OCI-LY7 (cell line): ENCODE measurements around the gene SGMS1. TPM values are rescaled to one million over a fixed set of nuclear protein-coding genes. Genes with fewer than 3 reads are reported as not detected.

Experiments
- BruUV-seq: library from RNA; stranded (reverse); fragments of 400-500 nt; replicated peaks from 2 replicates; lab custom pipeline; 2021; lab: Mats Ljungman, UMichigan
- CTCF ChIA-PET: fragments of 300-600 bp; sonication (Branson Sonifier 250); formaldehyde crosslinking; loops from one replicate; lab custom pipeline; 2022; ENCODE audit warnings: antibody characterized with exemption; ENCODE audit not compliant: unreplicated experiment; lab: Charles Lee
- POLR2A ChIA-PET: fragments of 300-600 bp; sonication (Branson Sonifier 250); formaldehyde crosslinking; loops from one replicate; lab custom pipeline; 2022; ENCODE audit warnings: antibody characterized with exemption; lab: Charles Lee
- DNase-seq: peaks from one replicate; pipeline ENCODE4 v3.0.0-alpha.2; 2015; ENCODE audit warnings: low spot score
- H2AFZ ChIP-seq: fragments of 200-600 bp; sonication (generic), shearing (Covaris generic); 2 replicates; pipeline ENCODE4 v1.6.1; 2014; ENCODE audit warnings: mild to moderate bottlenecking, antibody characterized with exemption, low read length, moderate library complexity
- H3K27ac ChIP-seq: fragments of 200-600 bp; sonication (generic); 2 replicates; pipeline ENCODE4 v1.5.1; 2014; ENCODE audit warnings: mixed run types, low read depth, mild to moderate bottlenecking, moderate library complexity, low read length, inconsistent platforms; ENCODE audit not compliant: poor library complexity, severe bottlenecking
- H3K36me3 ChIP-seq: fragments of 200-600 bp; sonication (generic); 2 replicates; pipeline ENCODE4 v1.6.1; 2014; ENCODE audit warnings: mild to moderate bottlenecking, antibody characterized with exemption, low read length, moderate library complexity, mixed read lengths; ENCODE audit not compliant: insufficient read depth
- H3K4me1 ChIP-seq: fragments of 200-600 bp; sonication (generic); 2 replicates; pipeline ENCODE4 v1.5.1; 2014; ENCODE audit warnings: mild to moderate bottlenecking, low read length; ENCODE audit not compliant: insufficient read depth, poor library complexity, severe bottlenecking
- H3K4me2 ChIP-seq: fragments of 200-600 bp; sonication (generic); 2 replicates; pipeline ENCODE4 v1.6.1; 2014; ENCODE audit warnings: mild to moderate bottlenecking, low read length
- H3K4me3 ChIP-seq: fragments of 200-600 bp; sonication (generic); 2 replicates; pipeline ENCODE4 v1.5.1; 2014; ENCODE audit warnings: mild to moderate bottlenecking, low read depth, low read length; ENCODE audit not compliant: poor library complexity, severe bottlenecking
- H3K79me2 ChIP-seq: fragments of 200-600 bp; sonication (generic); 2 replicates; pipeline ENCODE4 v1.6.1; 2016; ENCODE audit warnings: low read depth, mild to moderate bottlenecking, low read length, moderate library complexity, mixed read lengths; ENCODE audit not compliant: insufficient read depth
- H3K9me2 ChIP-seq: fragments of 200-600 bp; sonication (generic); 2 replicates; pipeline ENCODE4 v1.6.1; 2016; ENCODE audit warnings: mild to moderate bottlenecking, low read length, mixed read lengths; ENCODE audit not compliant: insufficient read depth
- H3K9me3 ChIP-seq: fragments of 200-600 bp; sonication (generic); 2 replicates; pipeline ENCODE4 v1.6.1; 2014; ENCODE audit warnings: mild to moderate bottlenecking, mixed run types, low read length, mixed read lengths
- H4K20me1 ChIP-seq: fragments of 200-600 bp; sonication (generic); 2 replicates; pipeline ENCODE4 v1.6.1; 2014; ENCODE audit warnings: mild to moderate bottlenecking, antibody characterized with exemption, low read length, moderate library complexity, mixed read lengths; ENCODE audit not compliant: insufficient read depth
- EZH2phosphoT487 ChIP-seq: fragments of 200-600 bp; sonication (generic); IDR thresholded peaks from 2 replicates; pipeline ENCODE4 v1.6.1; 2018; ENCODE audit warnings: low read depth, borderline replicate concordance, mild to moderate bottlenecking, mixed run types, antibody characterized with exemption, low read length, moderate library complexity, mixed read lengths
- intact Hi-C: fragments of 100-400 bp; cut with micrococcal nuclease; formaldehyde crosslinking; loops from one replicate; pipeline ENCODE4 v1.10.0; 2022; ENCODE audit not compliant: unreplicated experiment
- total RNA-seq, 2 experiments: library from RNA; depleted of rRNA in 1 of 2; stranded (reverse); fragments of >200 nt in 1 of 2; shearing (Covaris generic) in 1 of 2; gene quantifications; 2 replicates each; pipeline ENCODE4 v1.2.3, GENCODE V29; 2014 to 2022
- TF ChIP-seq, protein P1 (sequence below): fragments of 200-600 bp; sonication (generic); conservative IDR thresholded peaks from 2 replicates; pipeline ENCODE4 v1.5.1; 2014; ENCODE audit warnings: mild to moderate bottlenecking, antibody characterized with exemption, low read length, moderate library complexity, mixed read lengths

The SGMS1 gene
- total RNA-seq, 2 experiments from 2014 or later = 45.4 to 57.5 TPM

DNA sequence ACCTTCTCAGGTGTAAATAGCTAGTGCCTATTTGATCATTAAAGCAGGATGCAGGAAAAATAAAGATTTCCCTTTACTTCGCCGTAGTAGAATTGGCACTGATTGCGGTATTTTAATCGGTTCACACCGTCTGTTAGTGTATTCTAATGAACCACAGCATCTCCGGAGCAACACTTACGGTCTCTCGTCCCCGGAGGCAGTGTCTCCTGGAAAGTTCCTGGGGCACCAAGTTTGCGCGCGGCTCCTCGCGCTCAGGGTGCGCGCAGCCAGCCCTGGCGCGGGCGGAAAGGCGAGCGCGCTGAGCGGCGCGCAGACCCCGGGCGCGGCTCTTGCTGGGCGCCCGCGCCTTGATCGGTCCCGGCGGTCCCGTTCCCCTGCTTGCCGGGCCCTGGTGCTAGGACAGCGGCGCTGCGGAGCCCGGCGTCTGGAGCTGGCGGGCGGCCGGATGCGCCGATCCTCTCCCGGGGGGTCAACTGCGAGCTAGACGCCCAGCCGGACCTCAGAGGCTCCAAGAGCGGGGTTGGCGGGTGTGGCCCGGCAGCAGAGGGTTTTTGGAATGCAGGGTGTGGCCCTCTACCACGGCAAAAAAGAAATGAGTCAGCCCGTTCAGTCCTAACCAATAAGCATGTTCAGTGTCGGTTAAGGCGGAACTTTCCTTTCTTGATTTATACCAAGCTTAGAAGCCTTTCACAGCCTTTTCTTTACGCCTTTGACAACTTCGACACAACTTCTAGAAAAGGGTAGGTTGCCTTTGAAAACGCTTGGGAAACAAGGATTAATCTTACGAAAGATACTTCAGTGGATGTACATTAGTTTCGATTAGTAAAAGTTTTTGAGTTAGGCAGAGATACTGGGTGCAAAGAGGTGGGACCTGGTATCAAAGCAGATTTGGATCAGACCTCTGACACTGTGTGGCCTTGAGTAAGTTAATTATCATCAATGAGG, 205.6 kb downstream of the SGMS1 start:
- Histone ChIP-seq H3K79me2 (peaks cover 4% of the 10 kb centered on the region; the same call in 1 of the 2 replicates), H3K9me2 (no peaks in the 10 kb centered on the region), H3K27ac (peak overlapping the region; percentile 7), H2AFZ (peak overlapping the region; percentile 76), H3K36me3 (no peaks in the 10 kb centered on the region), H3K4me2 (peak overlapping the region; percentile 80), H3K4me1 (peaks cover 33% of the 10 kb centered on the region), H3K4me3 (peak overlapping the region; percentile 70), H4K20me1 (0 out of 2 replicates have a peak, but pooled peaks cover 6% of the 10 kb centered on the region), H3K9me3 (no peaks in the 10 kb centered on the region)
- CTCF ChIA-PET = interaction anchor here (0.5 to 1.3 kb wide), 2 partner anchors 10 to 12 kb away, joined by 3 read pairs; no protein-coding TSS in a partner anchor
- no TSS peak for BruUV-seq
- TF ChIP-seq, protein P1, sequence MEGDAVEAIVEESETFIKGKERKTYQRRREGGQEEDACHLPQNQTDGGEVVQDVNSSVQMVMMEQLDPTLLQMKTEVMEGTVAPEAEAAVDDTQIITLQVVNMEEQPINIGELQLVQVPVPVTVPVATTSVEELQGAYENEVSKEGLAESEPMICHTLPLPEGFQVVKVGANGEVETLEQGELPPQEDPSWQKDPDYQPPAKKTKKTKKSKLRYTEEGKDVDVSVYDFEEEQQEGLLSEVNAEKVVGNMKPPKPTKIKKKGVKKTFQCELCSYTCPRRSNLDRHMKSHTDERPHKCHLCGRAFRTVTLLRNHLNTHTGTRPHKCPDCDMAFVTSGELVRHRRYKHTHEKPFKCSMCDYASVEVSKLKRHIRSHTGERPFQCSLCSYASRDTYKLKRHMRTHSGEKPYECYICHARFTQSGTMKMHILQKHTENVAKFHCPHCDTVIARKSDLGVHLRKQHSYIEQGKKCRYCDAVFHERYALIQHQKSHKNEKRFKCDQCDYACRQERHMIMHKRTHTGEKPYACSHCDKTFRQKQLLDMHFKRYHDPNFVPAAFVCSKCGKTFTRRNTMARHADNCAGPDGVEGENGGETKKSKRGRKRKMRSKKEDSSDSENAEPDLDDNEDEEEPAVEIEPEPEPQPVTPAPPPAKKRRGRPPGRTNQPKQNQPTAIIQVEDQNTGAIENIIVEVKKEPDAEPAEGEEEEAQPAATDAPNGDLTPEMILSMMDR = 0 out of 2 replicates have a peak, but pooled peaks have one; percentile 25
- TF ChIP-seq EZH2phosphoT487 = no peak
- POLR2A ChIA-PET = interaction anchor here (0.8 to 3.1 kb wide), 5 partner anchors 8 to 235 kb away, joined by 3 to 13 read pairs (median 3); no protein-coding TSS in a partner anchor
- peak; percentile 69 for DNase-seq
- intact Hi-C loops = loop anchor here (5.0 kb wide), 2 partner anchors 51 to 204 kb away; partner anchors contain the start of gene SGMS1

- TF ChIP-seq, protein P1 = no peak
- no peak for TF ChIP-seq EZH2phosphoT487
- Histone ChIP-seq H2AFZ (peak overlapping the region; percentile 76; the same call in 1 of the 2 replicates), H3K9me2 (no peaks in the 10 kb centered on the region), H3K9me3 (no peaks in the 10 kb centered on the region), H4K20me1 (0 out of 2 replicates have a peak, but pooled peaks cover 6% of the 10 kb centered on the region), H3K79me2 (peaks cover 4% of the 10 kb centered on the region; the same call in 1 of the 2 replicates), H3K27ac (no peak overlapping the region), H3K4me1 (peaks cover 33% of the 10 kb centered on the region), H3K4me2 (peak overlapping the region; percentile 80), H3K4me3 (peak overlapping the region; percentile 70), H3K36me3 (no peaks in the 10 kb centered on the region)
- BruUV-seq = no TSS peak
- peak; percentile 20 for DNase-seq
- POLR2A ChIA-PET = interaction anchor here (0.9 to 3.1 kb wide), 4 partner anchors 9 to 87 kb away, joined by 3 to 13 read pairs (median 4); no protein-coding TSS in a partner anchor
- CTCF ChIA-PET = interaction anchor here (0.5 to 1.3 kb wide), 2 partner anchors 11 kb away, joined by 3 read pairs; no protein-coding TSS in a partner anchor
- intact Hi-C loops = loop anchor here (5.0 kb wide), 2 partner anchors 50 to 205 kb away; partner anchors contain the start of gene SGMS1
These were observed 206.3 kb downstream of the SGMS1 start for GRCh38 chr10:50417486-50417885.
